ENCODE data around the gene RPAP3.
"Not testable (repeated sequence)": the region's sequence is repeated elsewhere in the genome, so short reads cannot be mapped to it uniquely, and the experiment has no call there.

RPAP3 gene

GRCh38 chr12:47648056-47648579 lies 57.7 kb downstream of the RPAP3 start:
- in situ Hi-C loops (cut with HindIII; ENCODE audit: low sequenced_read_pairs), result no loop called here
- no peak overlapping the region for H3K4me3 ChIP-seq (ENCODE audit: low read depth, low read length)
- DNase-seq (ENCODE audit: low read depth), result no peak
- TF ChIP-seq CTCF (IDR thresholded peaks at IDR 0.05; ENCODE audit: low read depth, low read length, missing control alignments), result no peak

- H3K4me3 ChIP-seq (ENCODE audit: low read depth, low read length); DNase-seq (ENCODE audit: low read depth); in situ Hi-C loops (cut with HindIII; ENCODE audit: low sequenced_read_pairs): not testable (repeated sequence)
These were observed 63.5 kb downstream of the RPAP3 start for GRCh38 chr12:47642310-47642709.

- H3K4me3 ChIP-seq (ENCODE audit: low read depth, low read length), result no peak overlapping the region
- in situ Hi-C loops (cut with HindIII; ENCODE audit: low sequenced_read_pairs), result no loop called here
- TF ChIP-seq CTCF (IDR thresholded peaks at IDR 0.05; ENCODE audit: low read depth, low read length, missing control alignments), result peak; percentile 43
- no peak for DNase-seq (ENCODE audit: low read depth)
These were observed 68.7 kb downstream of the RPAP3 start for GRCh38 chr12:47636908-47637780.

- H3K4me3 ChIP-seq (ENCODE audit: low read depth, low read length); DNase-seq (ENCODE audit: low read depth); in situ Hi-C loops (cut with HindIII; ENCODE audit: low sequenced_read_pairs): not testable (repeated sequence)
These were observed 70.1 kb downstream of the RPAP3 start for GRCh38 chr12:47635770-47636169.

GRCh38 chr12:47634127-47634526 lies 71.7 kb downstream of the RPAP3 start:
- no peak for TF ChIP-seq CTCF (IDR thresholded peaks at IDR 0.05; ENCODE audit: low read depth, low read length, missing control alignments)
- in situ Hi-C loops (cut with HindIII; ENCODE audit: low sequenced_read_pairs), result no loop called here
- no peak for DNase-seq (ENCODE audit: low read depth)
- H3K4me3 ChIP-seq (ENCODE audit: low read depth, low read length), result no peak overlapping the region

- no peak overlapping the region for H3K4me3 ChIP-seq (ENCODE audit: low read depth, low read length)
- in situ Hi-C loops (cut with HindIII; ENCODE audit: low sequenced_read_pairs), result no loop called here
- no peak for DNase-seq (ENCODE audit: low read depth)
- no peak for TF ChIP-seq CTCF (IDR thresholded peaks at IDR 0.05; ENCODE audit: low read depth, low read length, missing control alignments)
These were observed 83.9 kb downstream of the RPAP3 start for GRCh38 chr12:47621960-47622359.

- no peak for TF ChIP-seq CTCF (IDR thresholded peaks at IDR 0.05; ENCODE audit: low read depth, low read length, missing control alignments)
- in situ Hi-C loops (cut with HindIII; ENCODE audit: low sequenced_read_pairs), result no loop called here
- DNase-seq (ENCODE audit: low read depth), result no peak
- H3K4me3 ChIP-seq (ENCODE audit: low read depth, low read length), result no peak overlapping the region
These were observed 88.4 kb downstream of the RPAP3 start for GRCh38 chr12:47617476-47617875.
